8988T (cell line): ENCODE results near the gene BNC2.
"Not testable (repeated sequence)": the region's sequence is repeated elsewhere in the genome, so short reads cannot be mapped to it uniquely, and the experiment has no call there.

Experiments used
- DNase-seq: peaks from one replicate; pipeline ENCODE4 v3.0.0; 2011

The BNC2 gene, protein sequence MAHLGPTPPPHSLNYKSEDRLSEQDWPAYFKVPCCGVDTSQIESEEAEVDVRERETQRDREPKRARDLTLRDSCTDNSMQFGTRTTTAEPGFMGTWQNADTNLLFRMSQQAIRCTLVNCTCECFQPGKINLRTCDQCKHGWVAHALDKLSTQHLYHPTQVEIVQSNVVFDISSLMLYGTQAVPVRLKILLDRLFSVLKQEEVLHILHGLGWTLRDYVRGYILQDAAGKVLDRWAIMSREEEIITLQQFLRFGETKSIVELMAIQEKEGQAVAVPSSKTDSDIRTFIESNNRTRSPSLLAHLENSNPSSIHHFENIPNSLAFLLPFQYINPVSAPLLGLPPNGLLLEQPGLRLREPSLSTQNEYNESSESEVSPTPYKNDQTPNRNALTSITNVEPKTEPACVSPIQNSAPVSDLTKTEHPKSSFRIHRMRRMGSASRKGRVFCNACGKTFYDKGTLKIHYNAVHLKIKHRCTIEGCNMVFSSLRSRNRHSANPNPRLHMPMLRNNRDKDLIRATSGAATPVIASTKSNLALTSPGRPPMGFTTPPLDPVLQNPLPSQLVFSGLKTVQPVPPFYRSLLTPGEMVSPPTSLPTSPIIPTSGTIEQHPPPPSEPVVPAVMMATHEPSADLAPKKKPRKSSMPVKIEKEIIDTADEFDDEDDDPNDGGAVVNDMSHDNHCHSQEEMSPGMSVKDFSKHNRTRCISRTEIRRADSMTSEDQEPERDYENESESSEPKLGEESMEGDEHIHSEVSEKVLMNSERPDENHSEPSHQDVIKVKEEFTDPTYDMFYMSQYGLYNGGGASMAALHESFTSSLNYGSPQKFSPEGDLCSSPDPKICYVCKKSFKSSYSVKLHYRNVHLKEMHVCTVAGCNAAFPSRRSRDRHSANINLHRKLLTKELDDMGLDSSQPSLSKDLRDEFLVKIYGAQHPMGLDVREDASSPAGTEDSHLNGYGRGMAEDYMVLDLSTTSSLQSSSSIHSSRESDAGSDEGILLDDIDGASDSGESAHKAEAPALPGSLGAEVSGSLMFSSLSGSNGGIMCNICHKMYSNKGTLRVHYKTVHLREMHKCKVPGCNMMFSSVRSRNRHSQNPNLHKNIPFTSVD

DNA sequence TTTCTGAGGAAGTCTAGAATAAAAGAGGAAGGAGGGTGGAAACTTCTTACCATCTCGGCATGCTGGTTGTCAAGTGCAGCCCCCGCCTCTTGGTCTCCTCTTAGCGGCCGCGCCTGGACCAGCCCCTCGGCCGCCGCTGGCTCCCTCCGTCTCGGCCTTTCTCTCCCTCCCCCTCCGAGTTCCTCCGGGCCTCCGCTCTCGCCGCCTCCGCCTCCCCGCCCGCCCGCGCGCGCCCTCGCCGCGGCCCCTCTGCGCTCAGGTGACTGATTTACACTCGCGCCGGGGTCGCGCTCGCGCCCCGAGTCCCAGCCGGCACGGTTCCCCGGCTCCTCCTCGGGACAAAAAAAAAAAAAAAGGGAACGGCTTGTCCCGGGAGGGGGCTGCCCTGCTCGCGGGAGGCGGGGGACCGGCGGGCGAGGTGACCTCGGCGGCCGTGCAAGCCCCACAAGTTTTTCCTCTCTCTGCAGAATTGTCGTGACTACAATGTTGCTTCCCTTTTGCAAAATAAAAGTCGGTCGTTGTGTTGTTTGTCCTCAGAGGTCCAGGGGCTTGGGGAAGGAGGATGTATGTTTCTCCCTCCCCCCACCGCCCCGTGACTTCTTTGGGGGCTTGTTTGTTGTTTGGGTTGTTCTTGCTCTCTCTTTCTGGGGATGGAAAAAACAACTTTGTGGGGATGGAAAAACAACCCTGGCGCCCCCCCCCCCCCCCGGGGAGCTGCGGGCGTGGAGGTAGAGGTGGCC is at the start of gene BNC2:
BNC2 (minus strand) TSS at position 75 of the 740 bp plus-strand sequence; CDS start at position 53, 22 bp downstream.
- DNase-seq, result no peak

DNA sequence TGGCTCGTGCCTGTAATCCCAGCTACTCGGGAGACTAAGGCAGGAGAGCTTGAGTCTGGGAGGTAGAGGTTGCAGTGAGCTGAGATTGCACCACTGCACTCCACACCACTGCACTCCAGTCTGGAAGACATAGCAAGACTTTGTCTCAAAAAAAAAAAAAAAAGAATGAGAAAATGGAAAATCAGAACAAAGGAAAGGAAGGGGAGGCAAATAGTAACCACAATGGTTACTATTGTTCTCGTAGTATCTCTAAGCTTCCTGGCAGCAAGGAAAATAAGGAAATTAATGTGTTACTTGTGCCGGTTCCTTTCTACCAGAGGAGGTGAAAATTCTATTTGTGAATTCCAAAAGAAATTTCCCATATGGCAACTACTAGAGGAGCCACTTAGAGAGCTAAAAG is 48.5 kb upstream of the BNC2 start:
- DNase-seq, result no peak

DNA sequence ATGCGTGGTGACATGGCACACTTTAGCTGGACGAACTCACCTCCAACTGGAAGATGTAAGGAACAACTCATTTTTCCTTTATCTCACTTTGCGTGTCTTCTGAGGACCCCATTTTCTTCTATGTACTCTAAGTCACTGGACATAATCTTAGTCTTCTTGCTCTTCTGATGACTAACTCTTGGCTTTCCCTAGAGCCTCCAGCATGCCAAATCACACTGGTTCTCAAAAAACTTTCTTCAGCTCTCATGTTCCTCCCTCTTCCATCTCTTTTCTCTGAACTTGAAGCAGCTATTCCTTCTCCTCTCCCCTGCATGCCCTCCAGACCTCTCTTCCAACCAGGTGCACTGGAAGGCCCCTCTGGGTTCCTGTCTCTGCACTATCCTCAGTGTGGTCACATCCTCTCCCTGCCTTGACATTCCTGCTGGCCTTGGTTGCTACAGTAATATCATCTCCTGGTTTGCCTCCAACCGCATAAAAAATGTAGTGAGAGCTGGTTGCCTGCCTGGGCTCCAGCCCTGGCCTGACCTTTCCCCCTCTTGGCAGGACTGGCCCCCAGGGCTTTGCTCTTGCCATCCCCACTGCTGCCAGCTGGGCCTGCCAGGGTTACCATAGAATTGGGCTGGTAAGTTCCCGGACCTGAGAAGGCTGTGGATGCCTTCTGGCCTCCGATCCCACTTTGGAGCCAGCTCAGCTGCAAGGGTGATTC is 44.8 kb upstream of the BNC2 start:
- no peak for DNase-seq

DNA sequence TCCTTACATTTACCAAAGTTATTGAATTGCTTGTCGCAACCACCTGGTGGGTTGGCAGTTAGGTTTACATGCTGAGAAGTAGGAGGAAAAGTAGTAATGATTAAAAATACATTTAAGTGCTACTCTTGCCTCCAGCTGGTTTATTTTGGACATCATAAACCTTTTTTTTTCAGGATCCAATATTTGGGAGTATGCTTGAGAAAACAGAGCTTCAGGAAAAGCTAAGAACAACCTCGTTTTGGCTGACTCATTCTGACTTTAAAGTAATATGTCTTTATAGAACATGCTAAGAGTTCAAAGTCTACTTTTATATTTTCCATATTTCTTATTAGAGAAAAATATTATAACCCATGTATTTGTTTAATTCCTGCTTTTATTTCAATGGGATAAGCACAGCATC is 41.7 kb upstream of the BNC2 start:
- DNase-seq, result no peak

DNA sequence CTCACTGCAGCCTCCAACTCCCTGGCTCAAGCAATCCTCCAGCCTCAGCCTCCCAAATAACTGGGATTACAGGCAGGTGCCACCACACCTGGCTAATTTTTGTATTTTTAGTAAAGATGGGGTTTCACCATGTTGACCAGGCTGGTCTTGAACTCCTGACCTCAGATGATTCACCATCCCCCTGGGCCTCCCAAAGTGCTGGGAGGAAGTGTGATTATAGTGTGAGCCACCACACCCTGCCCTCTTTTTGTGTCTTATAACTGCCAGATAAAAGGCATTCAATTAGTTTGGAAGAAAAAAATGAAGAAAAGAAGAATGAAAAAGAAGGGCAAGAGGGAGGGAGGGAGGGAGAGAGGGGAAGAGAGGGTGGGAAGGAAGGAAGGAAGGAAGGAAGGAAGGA is 37.7 kb upstream of the BNC2 start:
- DNase-seq, result not testable (repeated sequence)

DNA sequence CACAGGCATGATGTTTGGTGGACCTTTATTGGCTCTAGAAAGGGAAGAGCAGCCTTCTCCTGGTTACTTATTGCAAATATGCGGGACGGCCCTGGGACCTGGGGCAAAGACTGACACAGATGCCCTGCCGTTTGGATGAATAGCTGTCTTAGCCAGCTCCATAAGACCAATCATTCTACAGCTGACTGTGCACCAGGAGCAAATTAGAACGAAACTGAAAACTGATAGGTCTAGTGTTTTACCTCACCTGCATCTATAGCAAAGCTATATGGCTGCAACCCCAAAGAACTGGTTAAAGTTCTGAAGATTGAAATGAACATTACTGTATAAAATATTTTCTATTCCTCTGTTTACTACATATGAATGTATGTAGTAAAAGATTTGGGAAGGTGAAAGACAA is 34.2 kb upstream of the BNC2 start:
- DNase-seq, result no peak

DNA sequence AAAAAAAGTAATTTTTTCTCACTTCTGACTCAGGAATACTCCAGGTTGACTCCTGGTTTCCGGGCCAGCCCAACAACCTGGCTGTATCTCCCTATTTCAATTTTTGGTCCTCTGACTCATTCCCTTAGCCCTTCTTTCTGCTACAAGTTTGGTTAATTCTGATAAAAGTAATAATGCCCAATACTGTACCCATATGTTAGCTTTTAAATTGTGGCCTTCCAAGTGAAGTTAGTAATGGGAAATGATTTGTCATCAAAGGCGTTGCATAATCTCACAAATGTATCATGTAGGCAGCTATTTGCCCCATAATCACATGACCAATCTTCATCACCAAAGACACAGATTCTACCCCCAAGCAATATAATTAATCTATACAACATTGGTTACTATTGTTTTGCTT is 31.1 kb upstream of the BNC2 start:
- DNase-seq, result no peak

DNA sequence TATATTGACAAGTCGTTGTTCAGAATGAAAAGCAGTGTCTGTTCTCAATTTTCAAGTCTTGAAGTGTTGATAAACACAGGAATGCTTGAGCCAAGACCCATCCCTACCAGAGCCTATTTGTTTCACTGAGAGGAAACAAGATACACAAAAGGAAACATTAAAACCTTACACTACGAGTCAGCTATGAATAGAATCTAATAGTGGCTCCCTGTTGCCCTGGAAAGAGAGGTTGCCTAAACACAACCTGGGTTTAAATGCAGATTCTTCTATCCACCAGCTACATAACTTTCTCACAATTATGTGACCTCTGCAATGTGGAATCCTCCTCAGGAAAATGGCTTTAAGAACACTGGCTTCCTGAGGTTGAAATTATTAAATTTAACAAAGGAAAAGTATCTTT is 29.1 kb upstream of the BNC2 start:
- DNase-seq, result no peak

DNA sequence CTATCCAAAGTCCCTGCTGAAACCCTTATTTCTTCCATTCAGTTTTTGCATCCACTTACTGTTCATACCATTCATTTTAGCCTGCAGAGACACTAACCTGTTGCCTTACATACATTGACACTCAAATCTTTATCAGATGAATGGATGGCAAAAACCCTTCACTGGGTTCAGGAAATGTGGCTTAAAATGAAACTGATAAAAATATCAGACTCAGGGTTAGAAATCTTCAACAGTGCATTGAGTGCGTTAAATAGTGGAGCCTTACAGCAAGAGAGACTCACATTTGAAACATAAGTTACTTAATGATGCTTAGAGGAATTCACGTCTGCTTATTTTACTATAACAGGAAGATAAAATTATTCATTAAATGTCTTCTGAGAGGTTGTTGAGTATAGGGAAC is 28.0 kb upstream of the BNC2 start:
- DNase-seq, result no peak

DNA sequence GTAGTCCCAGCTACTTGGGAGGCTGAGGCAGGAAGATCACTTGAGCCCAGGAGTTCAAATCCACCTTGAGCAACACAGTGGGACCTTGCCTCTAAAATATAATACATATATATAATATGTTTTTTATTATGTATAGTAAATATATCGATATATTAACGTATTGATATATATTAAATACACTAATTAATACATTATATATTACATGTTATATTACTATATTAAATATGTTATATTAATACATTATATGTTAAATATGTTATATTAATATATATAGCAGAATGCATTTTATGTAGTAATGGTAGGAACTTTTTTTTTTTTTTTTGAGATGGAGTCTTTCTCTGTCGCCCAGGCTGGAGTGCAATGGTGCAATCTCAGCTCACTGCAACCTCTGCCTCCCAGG is 18.1 kb upstream of the BNC2 start:
- no peak for DNase-seq

DNA sequence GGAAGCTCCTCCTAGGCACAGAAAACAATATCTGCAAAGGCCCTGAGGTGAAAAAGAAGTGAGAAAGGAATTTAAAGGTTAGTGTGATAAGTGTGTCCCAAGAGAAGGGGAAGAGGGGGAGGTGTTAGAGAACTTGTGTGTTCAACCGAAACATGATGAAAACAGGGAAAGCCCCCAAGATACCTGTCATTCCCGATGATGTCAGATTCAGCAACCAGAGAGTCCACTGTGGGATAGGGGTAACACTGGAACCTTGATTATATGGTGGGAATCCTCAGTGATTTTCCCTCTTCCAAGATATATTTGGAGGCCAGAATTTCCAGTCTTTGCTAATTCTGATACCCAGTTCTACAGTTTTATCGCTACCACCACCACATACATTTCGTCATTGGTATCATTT is 15.5 kb upstream of the BNC2 start:
- no peak for DNase-seq

DNA sequence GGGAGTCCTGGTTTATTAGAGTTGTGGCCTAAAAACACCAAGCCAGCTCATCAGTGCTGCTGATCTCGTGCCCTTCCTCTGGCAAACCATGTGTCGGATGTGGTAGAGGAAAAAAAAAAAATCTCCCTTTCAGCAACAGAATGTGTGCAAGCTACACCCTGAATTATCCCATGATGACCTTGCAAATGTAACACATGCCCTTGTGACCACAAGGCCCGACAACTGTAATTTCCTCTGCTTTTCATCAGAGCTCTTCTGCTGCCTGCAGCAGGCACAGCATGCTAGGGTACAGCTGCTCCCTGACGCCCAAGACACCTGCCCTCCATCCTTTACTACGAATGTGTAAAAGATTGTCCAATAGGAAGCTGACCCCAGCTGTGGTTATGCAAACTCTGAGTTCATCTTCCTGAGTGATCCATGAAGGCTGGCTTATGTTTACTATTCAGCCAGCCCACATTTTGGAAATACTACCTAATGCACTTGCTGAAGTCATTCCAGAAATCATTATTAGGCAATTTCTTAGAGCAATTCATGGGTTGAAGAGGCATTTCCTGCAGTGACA is 14.6 kb upstream of the BNC2 start:
- no peak for DNase-seq

DNA sequence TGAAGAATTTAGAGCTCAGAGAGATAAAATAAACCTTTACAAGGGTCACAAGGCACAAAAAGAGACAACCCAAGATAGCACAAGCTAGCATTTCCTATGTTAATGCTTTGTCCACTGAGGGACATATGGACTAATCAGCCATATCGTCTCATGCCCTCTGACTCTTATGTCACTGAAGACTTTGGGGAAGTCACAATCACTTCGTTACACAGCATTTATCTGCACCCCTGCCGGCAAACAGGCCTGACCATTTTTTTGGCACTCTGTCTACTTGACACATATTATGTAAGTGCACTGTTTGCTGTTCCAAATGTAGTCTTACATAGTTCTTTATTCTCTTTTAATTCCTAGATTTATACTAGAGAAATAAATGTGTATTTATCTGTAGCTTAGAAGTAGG is 13.9 kb upstream of the BNC2 start:
- DNase-seq, result no peak

DNA sequence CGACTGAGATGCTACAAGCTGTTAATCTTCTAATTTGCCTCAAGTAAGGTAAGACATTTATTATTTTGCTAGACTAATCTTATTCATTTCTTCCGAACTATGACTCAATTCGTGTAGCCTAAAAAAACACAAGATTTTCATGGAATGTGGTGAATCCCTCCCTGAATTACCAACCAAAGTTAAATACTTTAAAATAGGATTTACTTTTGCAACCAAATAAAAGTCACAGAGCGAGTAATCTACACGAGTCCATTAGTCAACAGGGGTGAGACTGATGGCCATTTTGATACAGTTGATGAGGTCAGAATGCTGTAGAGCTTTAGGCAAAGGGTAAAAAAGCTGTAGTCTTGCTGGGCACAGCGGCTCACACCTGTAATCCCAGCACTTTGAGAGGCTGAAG is 13.1 kb upstream of the BNC2 start:
- no peak for DNase-seq

DNA sequence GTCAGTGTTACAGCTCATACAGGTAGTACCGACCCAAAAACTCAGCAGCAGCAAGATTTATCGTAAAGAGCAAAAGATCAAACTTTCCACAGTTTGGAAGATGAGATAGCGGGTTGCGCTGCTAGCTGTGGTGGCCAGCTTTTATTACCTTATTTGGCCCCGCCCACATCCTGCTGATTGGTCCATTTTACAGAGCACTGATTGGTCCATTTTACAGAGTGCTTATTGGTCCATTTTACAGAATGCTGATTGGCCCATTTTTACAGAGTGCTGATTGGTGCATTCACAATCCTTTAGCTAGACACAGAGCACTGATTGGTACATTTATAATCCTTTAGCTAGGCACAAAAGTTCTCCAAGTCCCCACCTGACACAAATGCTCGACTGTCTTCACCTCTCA is 12.0 kb upstream of the BNC2 start:
- DNase-seq, result not testable (repeated sequence)

DNA sequence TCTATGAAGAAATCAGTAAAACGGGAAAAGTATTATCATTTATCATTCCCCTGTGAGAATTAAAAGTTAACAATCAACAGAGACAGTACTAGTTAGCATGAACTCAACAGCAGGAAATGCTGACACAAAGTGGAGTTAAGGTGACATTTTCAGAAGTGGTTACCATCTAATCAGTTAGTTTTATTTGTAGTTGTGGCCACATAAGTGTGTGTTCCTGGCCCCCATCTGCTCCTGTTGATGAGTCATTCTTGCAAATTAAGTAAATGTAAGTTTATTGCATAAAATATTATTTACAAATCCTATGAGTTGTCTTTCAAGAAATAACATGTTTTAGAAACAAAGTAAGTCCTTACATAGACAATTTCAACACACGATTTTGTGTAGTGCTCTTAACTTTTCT is 8.9 kb upstream of the BNC2 start:
- no peak for DNase-seq

DNA sequence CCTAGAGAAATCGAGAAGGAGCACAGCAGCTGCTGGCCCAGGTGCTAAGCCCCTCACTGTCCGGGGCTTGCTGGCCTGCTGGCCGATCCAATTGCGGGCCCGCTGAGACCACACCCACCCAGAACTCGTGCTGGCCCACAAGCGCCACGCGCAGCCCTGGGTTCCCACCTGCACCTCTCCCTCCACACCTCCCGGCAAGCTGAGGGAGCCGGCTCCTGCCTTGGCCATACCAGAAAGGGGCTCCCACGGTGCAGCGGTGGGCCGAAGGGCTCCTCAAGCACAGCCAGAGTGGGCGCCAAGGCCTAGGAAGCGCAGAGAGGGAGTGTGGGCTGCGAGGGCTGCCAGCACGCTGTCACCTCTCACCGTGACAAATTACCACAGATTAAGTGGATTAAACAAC is 6.8 kb upstream of the BNC2 start:
- DNase-seq, result no peak

DNA sequence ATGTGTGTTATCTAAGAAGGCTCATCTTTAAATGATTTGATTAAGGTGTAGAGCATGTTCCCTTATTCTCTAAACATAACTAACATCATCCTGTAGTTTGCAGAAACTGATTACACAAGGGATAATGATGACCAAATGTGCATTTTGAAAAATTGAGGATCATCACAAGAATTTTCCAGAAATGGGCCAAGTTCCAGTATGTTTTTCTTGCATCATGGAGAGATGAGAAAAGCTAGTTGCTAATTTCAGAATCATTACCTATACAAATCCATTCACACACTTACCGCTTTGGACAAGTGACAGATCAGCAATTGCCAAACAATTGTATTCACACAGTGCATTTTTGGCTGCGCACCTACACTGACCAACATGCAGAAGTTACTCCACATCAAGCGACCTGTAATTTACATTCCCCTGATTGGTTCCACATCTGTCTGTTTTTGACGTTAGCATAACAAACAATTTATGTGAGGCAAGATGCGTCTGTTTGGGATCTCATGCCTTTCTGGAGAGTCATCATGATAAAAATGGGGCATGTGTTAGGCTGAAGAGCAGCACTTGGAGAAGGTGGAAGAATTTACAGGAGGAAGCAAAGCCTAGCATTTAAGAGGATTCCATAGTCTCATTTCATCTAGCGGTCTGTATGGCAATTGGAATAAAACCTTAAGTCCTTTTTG is 2.8 kb upstream of the BNC2 start:
- DNase-seq, result no peak

DNA sequence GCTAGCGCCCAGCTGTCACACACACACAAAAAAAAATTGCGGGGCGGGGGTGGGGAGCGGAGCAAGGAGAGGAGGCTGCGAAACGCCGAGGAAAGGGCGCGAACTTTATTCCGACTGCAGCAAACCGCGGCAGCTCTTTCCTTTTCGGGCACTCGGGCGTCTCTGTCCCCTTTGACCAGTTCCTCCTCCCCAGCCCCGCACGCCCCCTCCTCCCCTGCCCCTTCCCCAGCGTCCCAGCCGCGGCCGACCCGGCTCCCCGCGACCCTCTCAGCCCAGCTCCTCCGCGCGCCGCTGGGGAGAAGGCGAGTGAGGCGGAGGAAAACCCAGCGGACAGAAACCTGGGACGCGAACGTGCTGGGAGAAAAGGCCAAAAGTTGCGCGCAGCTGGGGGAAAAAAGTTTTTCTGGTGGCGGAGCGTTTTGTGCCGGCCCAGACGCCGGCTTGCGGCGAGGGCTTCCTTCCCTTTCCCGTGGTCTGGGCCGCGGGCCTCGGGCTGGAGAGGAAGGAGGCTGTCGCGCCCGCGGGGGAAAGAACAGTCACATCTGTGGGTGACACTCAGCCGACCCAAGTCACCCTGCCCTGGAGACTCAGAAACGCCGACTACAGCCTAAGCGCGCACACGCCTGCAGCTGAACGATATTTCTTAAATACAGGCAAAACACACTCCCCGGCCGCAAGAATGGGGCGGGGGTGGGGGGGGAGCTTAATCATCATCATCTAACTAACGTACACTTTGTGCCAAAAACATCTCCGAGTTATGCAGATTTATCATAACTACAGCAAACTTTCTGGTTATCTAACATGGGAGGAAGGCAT is 1.1 kb upstream of the BNC2 start:
- no peak for DNase-seq

DNA sequence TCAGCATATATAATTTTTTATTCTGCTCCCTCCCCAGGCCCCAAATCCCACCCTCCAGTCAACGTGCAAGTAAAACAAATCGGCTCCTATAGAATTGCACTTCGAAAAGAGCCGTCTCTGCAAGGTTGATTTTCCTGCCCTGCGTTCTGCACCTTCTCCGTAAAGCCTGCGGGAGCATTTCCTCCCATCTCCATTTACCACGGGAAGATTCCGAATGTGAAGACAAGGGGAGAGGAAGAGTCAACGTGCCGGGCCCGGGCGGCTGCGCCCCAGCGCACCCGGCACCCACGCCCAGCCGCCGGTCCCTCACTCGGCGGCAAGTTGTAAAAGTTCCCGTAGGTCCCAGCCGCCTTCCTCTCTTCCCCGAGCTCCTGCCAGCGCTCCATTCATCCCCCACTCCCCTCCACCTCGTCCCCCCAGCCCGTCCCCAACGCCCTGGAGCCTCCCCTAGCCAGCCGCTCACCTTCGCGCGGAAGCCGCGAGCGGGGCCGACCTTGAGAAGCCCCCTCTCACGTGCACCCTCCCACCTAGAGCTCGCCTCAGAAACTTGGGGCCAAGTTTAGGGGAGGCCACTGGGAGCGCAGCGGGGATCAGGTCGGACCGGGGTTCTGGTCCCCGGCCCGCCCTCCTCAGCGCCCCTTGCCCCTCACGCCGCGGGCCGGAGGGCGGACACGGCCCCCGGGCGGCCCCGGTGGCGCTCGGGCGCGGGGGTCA is 431 bp downstream of the BNC2 start:
- DNase-seq, result no peak
